ENCODE results near the gene KCNK7. TPM values are rescaled to one million over a fixed set of nuclear protein-coding genes. Genes with fewer than 3 reads are reported as not detected.

The KCNK7 gene
- total RNA-seq, 1 donor from 2014 or later: 0.84 TPM

DNA sequence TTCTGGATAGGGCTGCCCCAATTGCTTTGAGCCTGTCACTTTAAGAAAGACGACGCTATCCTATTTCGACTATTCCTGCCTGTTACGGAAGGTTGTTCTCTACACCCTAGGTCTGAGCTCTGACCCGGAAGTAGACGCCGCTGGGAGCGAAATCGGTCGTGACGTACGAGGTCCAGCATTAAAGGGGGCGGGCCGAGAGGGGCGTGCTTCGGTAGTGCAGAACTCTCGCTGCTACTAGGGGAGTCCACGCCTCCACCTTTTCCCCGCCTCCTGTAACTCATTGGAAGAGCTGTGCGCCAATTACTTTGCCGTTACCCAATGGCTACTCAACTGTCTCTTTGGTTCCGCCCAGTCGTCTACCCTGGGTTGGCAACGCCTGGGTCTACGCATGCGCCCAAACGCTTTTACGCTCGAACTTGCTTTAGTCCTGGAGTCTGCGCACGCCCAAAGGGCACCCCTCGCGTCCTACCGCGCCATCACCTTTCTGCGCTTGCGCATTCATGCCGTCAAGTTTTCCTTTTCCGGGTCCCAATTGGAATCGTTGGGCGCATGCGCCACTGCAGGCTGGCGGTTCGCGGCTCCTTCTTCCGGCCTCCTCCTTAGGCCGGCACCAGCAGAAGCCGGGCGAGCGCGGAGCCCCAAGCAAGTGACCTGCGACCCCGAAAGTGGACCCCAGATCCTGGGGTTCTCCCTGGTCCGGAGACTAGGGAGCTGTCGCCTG, 19.8 kb upstream of the KCNK7 start, which contains the start of gene PCNX3:
Gene PCNX3, plus strand, starts transcription at position 548 of the 721 bp plus-strand sequence. CDS start 536 bp downstream, outside the sequence.
- peak within 1 kb of the TSS; percentile 81 for H3K4me3 ChIP-seq (ENCODE audit: insufficient read depth, low read depth, low read length)
- FAIRE-seq (peak; percentile 88), DNase-seq (ENCODE audit: low read depth) (peak; percentile 99)
- H3K79me2 ChIP-seq (ENCODE audit: insufficient read depth, low read length): peaks cover 89% of the 10 kb centered on the region
- H3K4me1 ChIP-seq (ENCODE audit: insufficient read depth, low read length): peaks cover 39% of the 10 kb centered on the region
- H3K36me3 ChIP-seq (ENCODE audit: insufficient read depth, low read length): peaks cover 18% of the 10 kb centered on the region
- Mint-ChIP-seq H3K4me1 (ENCODE audit: low read depth, unreplicated experiment) (peaks cover 24% of the 10 kb centered on the region), H3K36me3 (ENCODE audit: low read depth, unreplicated experiment) (peaks cover 15% of the 10 kb centered on the region), H3K9me3 (ENCODE audit: unreplicated experiment) (no peaks in the 10 kb centered on the region), H3K27me3 (ENCODE audit: low read depth, unreplicated experiment) (no peaks in the 10 kb centered on the region), H3K4me3 (ENCODE audit: unreplicated experiment) (peak within 1 kb of the TSS; percentile 99), H3K27ac (ENCODE audit: unreplicated experiment) (peak within 1 kb of the TSS; percentile 91)
- H3K27me3 ChIP-seq (ENCODE audit: insufficient read depth, low read length): no peaks in the 10 kb centered on the region
- TF ChIP-seq EZH2 (IDR thresholded peaks at IDR 0.05; ENCODE audit: insufficient read depth, low read length): no peak
- TF ChIP-seq, protein P1, sequence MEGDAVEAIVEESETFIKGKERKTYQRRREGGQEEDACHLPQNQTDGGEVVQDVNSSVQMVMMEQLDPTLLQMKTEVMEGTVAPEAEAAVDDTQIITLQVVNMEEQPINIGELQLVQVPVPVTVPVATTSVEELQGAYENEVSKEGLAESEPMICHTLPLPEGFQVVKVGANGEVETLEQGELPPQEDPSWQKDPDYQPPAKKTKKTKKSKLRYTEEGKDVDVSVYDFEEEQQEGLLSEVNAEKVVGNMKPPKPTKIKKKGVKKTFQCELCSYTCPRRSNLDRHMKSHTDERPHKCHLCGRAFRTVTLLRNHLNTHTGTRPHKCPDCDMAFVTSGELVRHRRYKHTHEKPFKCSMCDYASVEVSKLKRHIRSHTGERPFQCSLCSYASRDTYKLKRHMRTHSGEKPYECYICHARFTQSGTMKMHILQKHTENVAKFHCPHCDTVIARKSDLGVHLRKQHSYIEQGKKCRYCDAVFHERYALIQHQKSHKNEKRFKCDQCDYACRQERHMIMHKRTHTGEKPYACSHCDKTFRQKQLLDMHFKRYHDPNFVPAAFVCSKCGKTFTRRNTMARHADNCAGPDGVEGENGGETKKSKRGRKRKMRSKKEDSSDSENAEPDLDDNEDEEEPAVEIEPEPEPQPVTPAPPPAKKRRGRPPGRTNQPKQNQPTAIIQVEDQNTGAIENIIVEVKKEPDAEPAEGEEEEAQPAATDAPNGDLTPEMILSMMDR (IDR thresholded peaks at IDR 0.05; ENCODE audit: insufficient read depth, low read depth, low read length): no peak
- H3K9me3 ChIP-seq (ENCODE audit: insufficient read depth, low read depth, low read length): no peaks in the 10 kb centered on the region
- H4K20me1 ChIP-seq (ENCODE audit: insufficient read depth, low read length): peaks cover 55% of the 10 kb centered on the region
- H2AFZ ChIP-seq (ENCODE audit: low read depth, low read length): no peak within 1 kb of the TSS
- peak within 1 kb of the TSS; percentile 88 for H3K9ac ChIP-seq (ENCODE audit: low read length)
- peak within 1 kb of the TSS; percentile 100 for H3K4me2 ChIP-seq (ENCODE audit: low read length)
- H3K27ac ChIP-seq (ENCODE audit: low read depth, low read length): peak within 1 kb of the TSS; percentile 79

DNA sequence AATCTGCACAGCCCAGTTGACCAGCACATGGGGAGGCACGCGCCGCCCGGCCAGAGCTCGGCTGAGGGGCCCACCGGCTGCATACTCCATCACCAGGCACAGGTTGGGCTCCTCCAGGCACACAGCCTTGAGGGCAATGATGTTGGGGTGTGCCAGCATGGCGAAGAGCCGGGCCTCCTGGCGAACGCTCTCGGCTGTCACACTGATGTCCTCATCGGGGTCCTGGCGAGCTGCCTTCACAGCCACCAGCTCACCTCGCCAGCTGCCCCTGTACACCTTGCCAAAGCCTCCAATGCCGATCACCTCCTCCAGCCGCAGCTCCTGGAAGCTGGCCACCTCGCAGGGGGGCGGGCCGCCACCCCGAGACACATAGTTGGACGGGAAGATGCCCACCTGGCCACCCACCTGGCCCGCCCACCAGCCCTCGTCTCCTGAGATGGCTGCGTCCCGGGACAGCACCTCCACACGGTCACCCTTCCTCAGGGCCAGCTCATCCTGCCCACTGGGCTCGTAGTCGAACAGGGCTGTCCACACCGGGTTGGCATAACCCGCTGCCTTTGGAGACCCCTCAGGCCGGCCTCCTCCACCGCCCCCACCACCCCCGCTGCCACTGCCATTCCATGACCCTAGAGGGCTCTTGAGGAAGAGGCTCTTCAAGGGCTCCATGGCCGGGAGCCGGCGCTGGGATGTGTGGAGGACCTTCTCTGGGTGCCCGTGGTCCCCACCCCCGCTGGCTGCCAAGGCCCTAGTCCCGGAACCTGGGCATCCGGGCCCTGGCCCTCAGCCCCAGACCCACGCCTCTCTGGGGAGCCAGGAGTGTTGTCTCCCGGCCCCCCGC, 17.7 kb upstream of the KCNK7 start:
- Mint-ChIP-seq H3K4me3 (ENCODE audit: unreplicated experiment) (peak overlapping the region; percentile 89), H3K27me3 (ENCODE audit: low read depth, unreplicated experiment) (no peaks in the 10 kb centered on the region), H3K36me3 (ENCODE audit: low read depth, unreplicated experiment) (peaks cover 16% of the 10 kb centered on the region), H3K9me3 (ENCODE audit: unreplicated experiment) (no peaks in the 10 kb centered on the region), H3K27ac (ENCODE audit: unreplicated experiment) (peak overlapping the region; percentile 41), H3K4me1 (ENCODE audit: low read depth, unreplicated experiment) (peaks cover 33% of the 10 kb centered on the region)
- H3K36me3 ChIP-seq (ENCODE audit: insufficient read depth, low read length): peaks cover 6% of the 10 kb centered on the region
- H3K9me3 ChIP-seq (ENCODE audit: insufficient read depth, low read depth, low read length): no peaks in the 10 kb centered on the region
- TF ChIP-seq, protein P1 (IDR thresholded peaks at IDR 0.05; ENCODE audit: insufficient read depth, low read depth, low read length): no peak
- TF ChIP-seq EZH2 (IDR thresholded peaks at IDR 0.05; ENCODE audit: insufficient read depth, low read length): no peak
- H2AFZ ChIP-seq (ENCODE audit: low read depth, low read length): peak overlapping the region; percentile 66
- H3K27ac ChIP-seq (ENCODE audit: low read depth, low read length): peak overlapping the region; percentile 79
- DNase-seq (ENCODE audit: low read depth) (no peak), FAIRE-seq (no peak)
- peaks cover 88% of the 10 kb centered on the region for H3K79me2 ChIP-seq (ENCODE audit: insufficient read depth, low read length)
- H3K4me2 ChIP-seq (ENCODE audit: low read length): peak overlapping the region; percentile 97
- peaks cover 39% of the 10 kb centered on the region for H3K4me1 ChIP-seq (ENCODE audit: insufficient read depth, low read length)
- H3K27me3 ChIP-seq (ENCODE audit: insufficient read depth, low read length): no peaks in the 10 kb centered on the region
- peak overlapping the region; percentile 81 for H3K4me3 ChIP-seq (ENCODE audit: insufficient read depth, low read depth, low read length)
- H3K9ac ChIP-seq (ENCODE audit: low read length): peak overlapping the region; percentile 83
- H4K20me1 ChIP-seq (ENCODE audit: insufficient read depth, low read length): peaks cover 63% of the 10 kb centered on the region

All from astrocyte (in vitro differentiated cells and primary cell).